HG03565 (cell line): ENCODE results near the gene XPC.

Experiments used
- ATAC-seq: cut with Tn5 transposase; IDR thresholded peaks from one replicate; pipeline ENCODE4 v1.9.1; 2021; ENCODE audit warnings: mild to moderate bottlenecking, moderate library complexity; ENCODE audit not compliant: unreplicated experiment

XPC gene

DNA sequence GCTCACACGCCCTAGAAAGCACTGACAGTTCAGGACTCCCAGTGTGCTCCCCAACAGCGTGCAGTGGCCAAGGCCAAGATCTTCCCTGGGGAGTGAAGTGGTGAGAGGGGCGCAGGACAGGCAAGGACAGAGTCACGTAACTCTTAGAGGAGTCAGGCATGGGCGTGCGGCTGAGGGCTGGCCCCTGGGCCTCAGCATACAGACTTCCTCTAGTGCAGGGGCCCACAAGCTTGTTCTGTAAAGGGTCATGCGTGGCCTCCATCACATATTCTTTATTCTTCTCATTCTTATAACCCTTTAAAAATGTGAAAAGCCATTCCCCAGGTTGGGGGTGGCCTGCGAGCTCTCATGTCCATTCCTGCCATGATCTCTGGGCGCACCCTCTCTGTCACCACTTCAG is 28.3 kb downstream of the XPC start:
- ATAC-seq = no peak

DNA sequence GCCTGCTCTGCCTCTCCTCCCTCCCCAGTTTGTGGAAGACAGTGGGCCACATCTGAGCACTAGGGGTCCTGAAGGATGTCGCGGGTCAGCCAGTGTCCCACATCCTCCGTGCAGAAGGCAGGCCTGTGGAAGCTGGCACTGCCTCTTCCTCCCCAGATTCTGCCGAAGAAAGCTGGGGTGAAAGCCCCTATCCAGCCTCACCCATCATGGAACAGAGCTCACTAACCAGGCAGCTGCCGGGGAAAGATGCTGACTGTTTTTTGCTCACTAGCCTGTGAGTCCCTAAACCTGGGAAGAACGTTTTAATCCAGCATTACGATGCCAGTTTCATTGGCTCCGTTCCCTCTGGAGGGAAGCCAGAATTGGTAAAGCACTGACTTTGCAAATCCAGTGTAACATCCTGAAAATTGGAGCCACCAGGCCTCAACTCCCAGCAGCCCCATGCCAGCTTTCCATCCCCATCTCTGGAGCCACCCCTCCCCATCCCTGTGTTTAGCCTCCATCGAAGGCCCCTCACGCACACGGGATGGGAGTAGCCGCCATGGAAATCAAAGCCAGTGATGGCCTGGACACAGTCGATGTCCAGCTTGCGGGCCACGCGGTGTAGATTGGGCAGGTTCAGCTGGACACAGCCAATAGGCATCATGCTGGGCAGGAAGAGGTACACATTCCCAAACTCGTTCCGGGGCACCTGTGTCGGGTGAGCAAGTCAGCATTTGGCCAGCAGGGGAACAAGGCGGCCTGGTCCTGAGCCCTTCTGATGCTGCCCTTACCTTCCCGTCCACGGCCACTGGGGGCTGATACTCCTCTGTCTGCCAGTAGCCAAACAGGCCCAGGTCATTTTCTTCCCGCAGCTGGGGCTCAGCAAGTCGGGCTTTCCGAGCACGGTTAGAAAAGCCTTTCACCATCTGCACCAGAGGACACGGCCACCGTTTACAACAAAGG is 30.1 kb downstream of the XPC start:
- no peak for ATAC-seq

DNA sequence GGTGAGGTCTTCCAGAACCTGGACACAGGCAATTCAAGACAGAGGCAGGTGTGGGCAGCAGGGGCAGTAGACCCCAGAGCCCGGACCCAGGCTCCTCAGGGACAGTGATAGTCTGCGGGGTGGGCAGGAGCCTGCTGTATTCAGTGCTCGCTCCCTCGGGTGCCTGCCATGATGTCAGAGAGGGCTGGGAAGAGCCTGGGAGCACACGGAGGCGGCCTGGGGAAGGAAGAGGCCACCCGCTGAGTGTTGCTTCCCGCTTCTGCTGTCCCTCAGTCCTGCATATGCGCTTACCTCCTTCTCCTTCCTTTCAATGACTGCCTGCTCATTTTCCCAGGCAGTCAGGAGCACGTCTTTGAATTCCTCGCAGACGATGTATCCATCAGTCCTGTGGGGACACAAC is 30.8 kb downstream of the XPC start:
- ATAC-seq = no peak

DNA sequence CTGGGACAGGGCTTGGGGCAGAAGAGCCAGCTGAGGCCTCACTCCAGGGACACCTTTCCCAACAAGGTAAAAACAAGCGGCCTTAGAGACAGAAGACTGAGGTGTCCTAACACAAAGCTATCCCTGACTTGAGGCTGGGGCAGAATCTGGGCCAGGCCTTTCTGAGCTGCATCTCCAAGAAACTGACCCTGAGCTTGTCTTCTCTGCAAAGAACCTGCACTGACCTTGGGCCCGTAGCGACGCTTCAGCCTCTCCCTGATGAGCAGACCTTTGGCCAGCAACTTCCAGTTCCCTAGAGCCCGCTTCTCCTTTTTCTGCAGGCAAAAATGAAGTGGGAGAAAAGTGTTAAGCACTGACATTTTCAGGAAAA is 31.4 kb downstream of the XPC start:
- ATAC-seq = no peak

- no peak for ATAC-seq
These were observed 31.9 kb downstream of the XPC start for GRCh38 chr3:14146381-14147065.

GRCh38 chr3:14145670-14146380 is 32.6 kb downstream of the XPC start:
- no peak for ATAC-seq

DNA sequence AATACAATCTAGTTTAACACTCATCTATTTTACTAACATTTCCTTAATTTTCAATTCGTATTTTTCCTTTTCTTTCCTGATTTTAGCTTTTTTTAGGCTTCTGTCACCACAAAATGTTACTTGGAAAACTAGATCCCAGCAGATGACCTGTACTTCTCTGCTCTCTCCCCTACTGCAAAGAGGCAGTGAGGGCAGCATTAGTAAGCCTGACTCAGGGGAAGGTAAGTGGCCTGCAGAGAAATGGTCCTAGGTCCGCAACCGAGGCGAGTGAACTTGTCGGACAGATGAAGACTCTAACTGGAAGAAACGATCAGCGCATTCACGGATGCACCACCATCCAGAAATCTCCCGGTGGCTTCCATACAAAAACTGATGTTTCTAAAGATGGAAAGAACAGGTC is 33.2 kb downstream of the XPC start:
- ATAC-seq = no peak

DNA sequence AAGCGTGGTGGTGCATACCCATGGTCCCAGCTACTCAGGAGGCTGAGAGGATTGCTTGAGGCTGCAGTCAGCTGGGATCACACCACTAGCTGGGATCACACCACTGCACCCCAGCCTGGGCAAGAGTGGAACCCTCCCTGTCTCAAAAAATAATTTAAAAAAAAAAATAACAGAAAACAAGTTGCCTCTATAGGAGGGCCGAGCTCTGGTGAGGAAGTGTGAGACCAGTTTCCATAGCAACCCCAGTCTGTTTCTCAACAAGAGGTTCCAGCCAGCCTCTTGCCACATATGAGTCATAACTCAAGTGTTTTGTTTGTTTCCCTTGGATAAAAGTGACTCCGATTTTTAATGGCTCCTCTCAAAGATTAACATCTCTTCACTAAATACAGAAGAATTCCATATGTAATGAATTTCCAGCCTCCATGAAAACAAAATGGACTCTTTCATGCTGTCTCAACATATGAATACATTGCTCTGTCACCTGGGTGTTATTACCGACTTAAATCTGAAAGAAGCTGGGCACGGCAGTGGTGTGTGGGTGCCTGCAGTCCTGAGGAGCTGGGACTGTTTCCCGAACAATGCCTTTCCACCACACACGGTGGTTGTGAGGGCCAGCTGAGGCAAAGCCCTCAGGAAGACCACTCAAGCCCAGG is 33.9 kb downstream of the XPC start:
- ATAC-seq = peak; percentile 92

DNA sequence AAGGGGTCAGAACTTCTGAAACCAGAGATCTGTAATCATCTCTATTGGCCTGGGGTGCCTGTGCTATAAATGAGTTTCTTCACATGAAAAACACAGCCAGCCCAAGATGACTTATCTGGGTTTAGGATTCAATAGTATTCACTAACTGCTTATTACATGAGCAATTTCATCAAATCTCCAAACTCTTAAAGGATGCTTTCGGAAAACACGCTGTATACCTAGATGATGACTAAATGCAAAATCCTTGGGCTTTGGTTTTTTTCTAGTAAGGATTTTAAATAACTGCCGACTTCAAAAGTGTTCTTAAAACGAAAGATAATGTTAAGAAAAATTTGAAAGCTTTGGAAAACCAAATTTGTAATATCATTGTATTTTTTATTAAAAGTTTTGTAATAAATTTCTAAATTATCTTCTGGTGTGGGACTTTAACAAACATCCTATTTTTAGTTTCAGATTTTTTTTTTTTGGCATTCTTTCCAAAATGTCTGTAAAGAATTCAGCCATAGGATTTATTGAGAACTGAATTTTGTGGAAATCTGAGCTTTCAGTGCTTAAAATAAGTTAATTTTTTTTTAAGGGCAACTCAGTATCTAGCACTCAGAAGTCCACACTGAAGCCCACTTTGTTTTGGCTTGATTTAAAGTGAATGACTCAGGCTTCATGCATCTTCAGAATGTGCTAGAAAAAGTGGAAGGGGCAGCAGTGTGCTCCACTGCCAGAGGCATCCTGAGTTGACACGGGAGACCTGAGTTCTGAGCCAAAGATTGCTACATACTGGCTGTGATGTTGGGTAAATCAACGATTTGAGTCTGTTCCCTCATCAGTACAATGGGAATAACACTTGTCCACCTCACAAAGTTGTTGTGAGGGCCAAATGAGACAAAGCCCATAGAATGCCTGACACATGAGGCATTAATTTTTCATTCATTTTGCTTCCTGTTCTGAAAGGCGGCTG is 34.9 kb downstream of the XPC start:
- no peak for ATAC-seq

- ATAC-seq = no peak
These were observed 35.7 kb downstream of the XPC start for GRCh38 chr3:14142567-14143270.

DNA sequence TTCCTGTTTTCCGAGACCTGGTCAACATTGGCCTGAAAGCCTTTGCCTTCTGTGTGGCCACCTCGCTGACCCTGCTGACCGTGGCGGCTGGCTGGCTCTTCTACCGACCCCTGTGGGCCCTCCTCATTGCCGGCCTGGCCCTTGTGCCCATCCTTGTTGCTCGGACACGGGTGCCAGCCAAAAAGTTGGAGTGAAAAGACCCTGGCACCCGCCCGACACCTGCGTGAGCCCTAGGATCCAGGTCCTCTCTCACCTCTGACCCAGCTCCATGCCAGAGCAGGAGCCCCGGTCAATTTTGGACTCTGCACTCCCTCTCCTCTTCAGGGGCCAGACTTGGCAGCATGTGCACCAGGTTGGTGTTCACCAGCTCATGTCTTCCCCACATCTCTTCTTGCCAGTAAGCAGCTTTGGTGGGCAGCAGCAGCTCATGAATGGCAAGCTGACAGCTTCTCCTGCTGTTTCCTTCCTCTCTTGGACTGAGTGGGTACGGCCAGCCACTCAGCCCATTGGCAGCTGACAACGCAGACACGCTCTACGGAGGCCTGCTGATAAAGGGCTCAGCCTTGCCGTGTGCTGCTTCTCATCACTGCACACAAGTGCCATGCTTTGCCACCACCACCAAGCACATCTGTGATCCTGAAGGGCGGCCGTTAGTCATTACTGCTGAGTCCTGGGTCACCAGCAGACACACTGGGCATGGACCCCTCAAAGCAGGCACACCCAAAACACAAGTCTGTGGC is 36.6 kb downstream of the XPC start:
- ATAC-seq = no peak

- no peak for ATAC-seq
These were observed 37.3 kb downstream of the XPC start for GRCh38 chr3:14141144-14141543.

DNA sequence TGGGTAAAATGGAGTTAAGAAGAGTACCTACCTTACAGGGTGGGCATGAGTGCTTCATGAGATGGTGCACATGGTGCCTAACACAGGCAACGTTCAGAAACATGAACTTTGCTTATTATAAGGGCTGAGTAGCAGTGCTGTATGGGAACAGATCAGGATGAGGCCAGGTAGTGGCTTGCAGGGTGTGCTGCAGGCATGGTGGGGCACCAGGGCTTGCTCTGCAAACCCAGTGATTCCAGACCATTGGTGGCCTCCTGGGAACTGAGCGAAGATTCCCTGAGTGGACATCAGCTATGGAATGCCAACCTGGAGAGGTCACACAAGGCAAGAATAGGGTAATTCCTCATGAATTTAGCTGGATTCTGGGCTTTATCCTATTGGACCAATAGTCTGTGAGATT is 37.7 kb downstream of the XPC start:
- ATAC-seq = no peak

GRCh38 chr3:14139771-14140170 is 38.6 kb downstream of the XPC start:
- ATAC-seq = no peak

DNA sequence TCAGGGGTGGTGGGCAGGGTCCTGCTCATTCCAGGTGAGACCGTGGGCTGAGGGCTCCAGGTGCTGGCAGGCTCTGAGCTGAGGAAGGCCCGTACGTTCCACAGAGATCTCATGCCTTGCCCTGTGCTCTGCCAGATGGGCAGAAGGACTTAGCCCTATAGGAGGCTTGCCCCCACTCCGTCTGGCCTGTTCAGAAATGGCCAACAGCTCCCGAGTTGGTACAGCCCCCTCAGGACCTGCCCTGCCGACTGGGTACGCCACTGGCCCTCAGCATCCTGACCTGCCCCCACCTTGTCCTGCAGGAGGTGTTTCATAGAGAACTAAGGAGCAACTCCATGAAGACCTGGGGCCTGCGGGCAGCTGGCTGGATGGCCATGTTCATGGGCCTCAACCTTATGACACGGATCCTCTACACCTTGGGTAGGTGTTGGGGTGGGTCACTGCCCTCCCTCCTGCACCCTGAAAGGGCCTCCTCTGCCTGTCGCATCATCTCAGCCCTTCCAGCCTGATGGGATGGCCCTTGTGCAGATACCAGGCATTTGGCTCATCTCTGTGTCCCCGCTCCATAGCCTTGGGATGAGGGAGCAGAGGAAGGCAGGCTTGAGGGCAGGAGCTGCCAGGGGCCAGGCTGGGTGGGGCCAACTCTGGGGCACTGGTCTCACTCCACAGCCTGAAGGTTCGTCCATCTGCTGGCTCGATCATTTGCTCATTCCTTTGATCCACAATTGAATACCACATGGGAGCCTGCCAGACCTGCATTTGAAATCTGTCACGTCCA is 39.3 kb downstream of the XPC start:
- ATAC-seq = no peak

GRCh38 chr3:14138109-14138877 is 40.1 kb downstream of the XPC start:
- no peak for ATAC-seq

- no peak for ATAC-seq
These were observed 41.0 kb downstream of the XPC start for GRCh38 chr3:14137445-14137844.
